HAP-1 (cell line): ENCODE results near the gene TP53AIP1.

Experiments
- DNase-seq, 2 experiments: peaks; one replicate each; pipeline ENCODE4 v3.0.0-alpha.2; 2016 to 2020; ENCODE audit warnings: low spot score in 2 of 2
- H3K27me3 ChIP-seq: fragments of 250-450 bp; sonication (Bioruptor Pico); 2 replicates; pipeline ENCODE4 v1.5.1; 2020; ENCODE audit warnings: low read depth, mild to moderate bottlenecking, moderate library complexity
- H3K36me3 ChIP-seq: fragments of 250-450 bp; sonication (Bioruptor Pico); replicated peaks from 2 replicates; pipeline ENCODE4 v1.5.1; 2020; ENCODE audit warnings: mild to moderate bottlenecking
- H3K4me1 ChIP-seq: fragments of 250-450 bp; sonication (Bioruptor Pico); 2 replicates; pipeline ENCODE4 v1.5.1; 2020; ENCODE audit warnings: mild to moderate bottlenecking
- H3K4me3 ChIP-seq: fragments of 250-450 bp; sonication (Bioruptor Pico); 2 replicates; pipeline ENCODE4 v1.5.1; 2020; ENCODE audit warnings: mild to moderate bottlenecking, moderate library complexity
- H3K9me3 ChIP-seq: fragments of 250-450 bp; sonication (Bioruptor Pico); 2 replicates; pipeline ENCODE4 v1.5.1; 2020; ENCODE audit warnings: mild to moderate bottlenecking, moderate library complexity
- in situ Hi-C: fragments of 300-500 bp; cut with MboI; formaldehyde crosslinking; loops from 3 replicates; pipeline ENCODE4 v1.14.3; 2020; ENCODE audit warnings: low sequenced_read_pairs, inconsistent platforms, mixed read lengths

TP53AIP1 gene

GRCh38 chr11:128891913-128892398 is 50.7 kb downstream of the TP53AIP1 start:
- Histone ChIP-seq H3K4me1 (peaks cover 12% of the 10 kb centered on the region), H3K9me3 (no peaks in the 10 kb centered on the region), H3K36me3 (no peaks in the 10 kb centered on the region), H3K27me3 (no peaks in the 10 kb centered on the region), H3K4me3 (no peak overlapping the region)
- in situ Hi-C loops, result loop anchor here (25.0 kb wide), 1 partner anchor 870 kb away; no protein-coding TSS in a partner anchor
- no peak for DNase-seq

DNA sequence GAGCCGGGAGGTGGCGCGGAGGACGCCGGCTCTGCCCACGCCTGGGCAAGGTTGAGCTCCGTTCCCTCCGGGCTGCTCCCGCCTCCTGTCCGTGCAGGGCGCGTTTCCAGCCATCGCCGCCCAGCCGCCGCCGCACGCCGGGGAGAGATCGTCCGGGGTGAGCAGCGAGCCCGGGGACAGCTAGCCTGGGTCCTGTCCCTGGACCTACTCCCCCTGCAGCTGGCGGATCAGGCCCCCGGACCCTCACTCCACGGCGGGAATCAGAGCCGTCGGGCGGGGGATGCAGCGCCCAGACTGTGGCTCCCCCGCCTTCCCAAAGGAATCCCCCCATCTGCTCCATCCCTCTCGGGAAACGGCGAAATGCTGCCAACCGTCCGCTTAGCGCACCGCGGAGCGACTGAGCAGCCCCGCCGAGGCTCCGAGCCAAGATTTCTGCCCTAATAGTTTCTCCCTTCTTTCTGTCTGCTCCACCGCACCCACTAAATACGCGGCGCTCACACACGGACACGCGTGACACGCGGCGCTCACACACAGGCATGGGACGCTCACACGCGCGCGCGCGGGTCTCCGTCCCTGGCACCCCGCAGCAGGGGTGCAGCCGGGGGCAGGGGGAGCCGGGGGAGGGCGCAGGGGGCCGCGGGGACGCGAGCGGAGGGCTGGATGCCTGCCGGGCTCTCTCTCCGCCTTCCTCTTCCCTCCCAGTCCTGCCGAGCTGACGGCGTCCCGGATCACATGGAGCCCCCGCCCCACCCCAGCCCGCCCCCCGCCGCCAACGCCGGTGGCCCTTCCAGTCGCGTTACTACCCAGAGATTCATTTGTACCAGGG is 51.9 kb downstream of the TP53AIP1 start, which contains the start of gene KCNJ5:
Gene KCNJ5, plus strand, starts transcription at position 814 of the 826 bp plus-strand sequence. CDS start 19,918 bp downstream, outside the sequence.
- in situ Hi-C loops, result loop anchor here (25.0 kb wide), 1 partner anchor 872 kb away; no protein-coding TSS in a partner anchor
- Histone ChIP-seq H3K27me3 (no peaks in the 10 kb centered on the region), H3K4me3 (peak within 1 kb of the TSS; percentile 40), H3K4me1 (peaks cover 12% of the 10 kb centered on the region), H3K36me3 (no peaks in the 10 kb centered on the region), H3K9me3 (no peaks in the 10 kb centered on the region)
- DNase-seq, result peak in 1 of 2 experiments; percentile 61

GRCh38 chr11:128890216-128890542 is 52.5 kb downstream of the TP53AIP1 start:
- in situ Hi-C loops, result loop anchor here (25.0 kb wide), 1 partner anchor 872 kb away; no protein-coding TSS in a partner anchor
- Histone ChIP-seq H3K9me3 (no peaks in the 10 kb centered on the region), H3K4me3 (peak overlapping the region; percentile 40), H3K4me1 (peaks cover 12% of the 10 kb centered on the region), H3K36me3 (no peaks in the 10 kb centered on the region), H3K27me3 (no peaks in the 10 kb centered on the region)
- DNase-seq, result no peak

DNA sequence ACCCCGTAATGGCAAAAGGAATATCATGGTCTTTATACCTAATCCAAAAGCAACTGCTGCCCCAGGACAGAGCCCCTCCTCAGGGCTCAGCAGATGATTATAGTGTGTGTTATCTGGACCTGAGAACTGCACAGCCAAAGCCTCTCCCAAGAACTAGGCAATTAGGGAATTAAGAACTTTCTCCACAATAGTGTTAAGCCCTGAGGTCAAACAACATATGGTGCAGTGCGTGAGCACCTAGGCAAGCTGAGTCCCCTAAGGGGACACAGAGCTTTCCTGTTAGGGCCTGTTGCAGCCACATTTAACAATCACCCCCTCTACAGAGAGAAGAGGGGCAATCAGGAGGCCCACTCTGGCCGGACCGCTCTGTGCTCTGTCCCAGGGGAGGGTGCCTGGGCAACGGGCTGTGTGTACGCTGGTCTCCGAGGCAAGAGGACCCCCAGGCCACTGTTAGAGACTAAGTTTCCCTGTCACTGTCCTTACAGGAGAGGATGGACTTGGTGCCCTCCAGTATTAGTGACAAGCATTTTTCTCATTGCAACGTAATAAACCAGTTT is 52.9 kb downstream of the TP53AIP1 start:
- Histone ChIP-seq H3K9me3 (no peaks in the 10 kb centered on the region), H3K27me3 (no peaks in the 10 kb centered on the region), H3K36me3 (no peaks in the 10 kb centered on the region), H3K4me1 (peaks cover 12% of the 10 kb centered on the region), H3K4me3 (no peak overlapping the region)
- in situ Hi-C loops, result loop anchor here (5.0 to 25.0 kb wide), 3 partner anchors 68 to 873 kb away; no protein-coding TSS in a partner anchor
- DNase-seq, result peak; percentile 33 to 44

- Histone ChIP-seq H3K36me3 (no peaks in the 10 kb centered on the region), H3K9me3 (no peaks in the 10 kb centered on the region), H3K27me3 (peaks cover 4% of the 10 kb centered on the region), H3K4me3 (no peak overlapping the region), H3K4me1 (peaks cover 12% of the 10 kb centered on the region)
- in situ Hi-C loops, result loop anchor here (5.0 to 25.0 kb wide), 3 partner anchors 69 to 874 kb away; no protein-coding TSS in a partner anchor
- no peak for DNase-seq
Measured at GRCh38 chr11:128888034-128888985, 54.4 kb downstream of the TP53AIP1 start.

GRCh38 chr11:128886406-128887124 is 56.1 kb downstream of the TP53AIP1 start:
- peak; percentile 17 to 54 for DNase-seq
- Histone ChIP-seq H3K36me3 (no peaks in the 10 kb centered on the region), H3K9me3 (no peaks in the 10 kb centered on the region), H3K27me3 (peaks cover 22% of the 10 kb centered on the region), H3K4me1 (peaks cover 12% of the 10 kb centered on the region), H3K4me3 (no peak overlapping the region)
- in situ Hi-C loops, result loop anchor here (5.0 to 25.0 kb wide), 3 partner anchors 71 to 876 kb away; no protein-coding TSS in a partner anchor
